Measurements from ENCODE around the gene NUP153.
"Not testable (repeated sequence)": the region's sequence is repeated elsewhere in the genome, so short reads cannot be mapped to it uniquely, and the experiment has no call there.

The NUP153 gene

DNA sequence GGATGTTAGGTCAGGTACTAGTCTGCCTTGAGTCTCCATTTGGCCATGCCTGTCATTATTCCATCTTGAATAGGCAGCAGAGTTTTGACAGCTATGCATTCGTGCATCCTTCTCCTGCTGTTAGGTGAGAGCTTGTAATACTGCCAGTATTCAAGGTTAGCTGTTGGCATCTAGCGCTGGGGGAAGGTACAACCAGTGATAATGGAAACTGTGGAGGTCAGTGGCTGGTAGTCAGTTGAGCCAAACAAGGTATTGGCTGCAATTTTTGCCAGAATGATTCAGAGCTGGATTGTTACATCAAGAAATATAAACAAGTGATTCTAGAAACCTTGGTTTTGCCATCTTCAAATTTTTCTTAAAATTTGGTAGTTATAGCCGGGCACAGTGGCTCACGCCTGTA is 100.1 kb downstream of the NUP153 start:
- DNase-seq (ENCODE audit: low read depth in 1 of 2, low spot score in 1 of 2): no peak

DNA sequence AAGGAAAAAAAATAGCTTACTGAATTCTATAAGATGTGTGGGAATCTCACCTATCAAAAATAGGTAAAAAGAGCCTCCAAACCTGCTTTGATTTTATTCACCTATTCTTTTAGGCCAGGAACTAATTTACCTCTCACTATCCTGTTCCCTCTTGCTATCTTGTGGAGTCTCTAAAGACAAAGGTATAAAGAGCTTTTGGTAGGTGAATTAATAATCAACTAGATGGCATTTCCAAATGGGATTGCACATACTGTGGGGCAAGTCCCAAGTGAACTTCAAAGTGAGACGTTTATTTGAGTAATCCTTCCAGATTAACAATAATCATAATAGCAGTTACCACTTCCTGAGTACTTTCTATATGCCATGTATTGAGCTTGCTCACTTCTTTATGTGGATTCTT is 103.8 kb downstream of the NUP153 start:
- no peak for DNase-seq (ENCODE audit: low read depth in 1 of 2, low spot score in 1 of 2)

DNA sequence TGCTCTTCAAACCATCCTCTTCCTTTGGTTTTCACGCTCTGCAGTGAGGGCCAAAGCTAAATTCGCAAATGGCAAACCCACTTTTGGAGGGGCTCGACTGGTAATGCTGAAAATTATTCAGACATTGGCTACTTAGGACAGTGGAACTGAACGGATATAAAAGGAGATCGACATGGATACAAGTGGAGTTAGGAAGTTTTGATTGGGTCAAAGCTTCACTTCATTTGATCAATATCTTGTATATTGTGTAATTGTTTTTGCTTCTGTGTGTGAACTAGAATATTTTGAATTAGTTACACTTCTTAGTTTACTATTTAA is 105.4 kb downstream of the NUP153 start:
- DNase-seq (ENCODE audit: low read depth in 1 of 2, low spot score in 1 of 2): no peak

DNA sequence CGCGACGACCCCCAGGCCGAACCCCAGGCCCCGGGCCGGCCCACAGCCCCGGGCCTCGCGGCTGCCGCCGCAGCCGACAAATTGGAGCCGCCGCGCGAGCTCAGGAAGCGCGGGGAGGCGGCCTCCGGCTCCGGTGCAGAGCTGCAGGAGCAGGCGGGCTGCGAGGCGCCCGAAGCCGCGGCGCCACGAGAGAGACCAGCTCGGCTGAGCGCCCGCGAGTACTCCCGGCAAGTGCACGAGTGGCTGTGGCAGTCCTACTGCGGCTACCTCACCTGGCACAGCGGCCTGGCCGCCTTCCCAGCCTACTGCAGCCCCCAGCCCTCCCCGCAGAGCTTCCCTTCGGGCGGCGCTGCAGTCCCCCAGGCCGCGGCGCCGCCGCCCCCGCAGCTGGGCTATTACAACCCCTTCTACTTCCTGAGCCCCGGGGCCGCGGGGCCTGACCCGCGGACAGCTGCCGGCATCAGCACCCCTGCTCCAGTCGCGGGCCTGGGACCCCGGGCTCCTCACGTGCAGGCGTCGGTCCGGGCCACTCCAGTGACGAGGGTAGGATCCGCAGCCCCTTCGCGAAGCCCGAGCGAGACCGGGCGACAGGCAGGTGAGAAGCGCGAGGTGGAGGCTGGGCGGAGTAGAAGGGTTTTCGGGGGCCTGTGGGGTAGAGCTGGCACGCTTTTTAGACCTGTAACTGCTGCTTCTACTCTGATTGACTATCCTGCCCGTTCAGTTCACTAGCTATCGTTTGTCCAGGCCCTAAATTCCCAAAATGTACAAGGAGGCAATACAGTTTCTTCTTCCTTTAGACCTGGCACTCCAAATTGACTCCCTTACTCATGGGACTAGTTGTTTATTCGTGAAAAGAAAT is 106.0 kb downstream of the NUP153 start:
- peak; percentile 14 to 29 for DNase-seq (ENCODE audit: low read depth in 1 of 2, low spot score in 1 of 2)

DNA sequence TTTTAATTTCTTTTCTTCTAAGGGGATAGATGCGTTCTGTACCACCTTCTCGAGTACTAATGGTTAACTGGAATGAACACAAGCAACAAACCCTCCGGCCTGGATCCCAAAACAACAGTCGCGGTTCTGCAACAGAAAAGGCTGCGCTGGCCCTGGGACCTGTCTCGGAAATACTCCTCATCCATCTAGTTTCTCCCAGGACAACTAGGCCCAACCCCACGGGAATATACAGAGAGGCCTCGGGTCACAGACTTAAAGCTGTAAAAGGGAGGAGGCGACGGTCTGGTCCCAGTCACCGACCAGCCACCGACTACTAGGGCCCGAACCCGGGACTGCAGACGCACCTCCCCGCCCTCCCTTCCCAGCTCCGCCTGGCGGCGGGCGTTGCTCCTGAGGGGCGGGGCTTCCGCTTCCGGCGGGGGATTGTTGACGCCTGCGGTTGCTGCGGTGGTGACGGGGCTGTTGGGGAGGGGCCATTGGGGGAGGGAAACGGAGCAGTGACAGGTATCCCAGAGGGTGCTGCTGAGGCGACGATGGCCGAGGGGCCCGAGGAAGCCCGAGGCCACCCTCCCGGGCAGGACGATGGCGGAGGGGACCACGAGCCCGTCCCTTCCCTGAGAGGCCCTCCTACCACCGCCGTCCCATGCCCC is 106.7 kb downstream of the NUP153 start, which contains the start of gene FAM8A1:
FAM8A1 (plus strand) TSS at position 426 of the 650 bp plus-strand sequence; CDS start at position 534, 108 bp downstream.
- DNase-seq (ENCODE audit: low read depth in 1 of 2, low spot score in 1 of 2): peak; percentile 92 to 93

DNA sequence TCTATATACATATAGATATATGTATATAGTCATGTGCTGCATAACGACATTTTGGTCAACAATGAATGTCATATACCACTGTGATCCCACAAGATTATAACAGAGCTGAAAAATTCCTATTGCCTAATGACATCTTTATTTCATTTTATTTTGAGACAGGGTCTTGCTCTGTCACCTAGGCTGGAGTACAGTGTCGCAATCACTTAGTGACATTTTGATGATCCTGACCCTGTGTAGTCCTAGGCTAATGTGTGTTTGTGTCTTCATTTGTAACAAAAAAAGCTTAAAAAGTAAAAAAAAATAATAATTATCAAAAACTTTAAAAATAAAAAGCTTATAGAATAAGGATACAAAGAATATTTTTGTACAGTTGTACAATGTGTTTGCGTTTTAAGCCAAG is 110.6 kb downstream of the NUP153 start:
- no peak for DNase-seq (ENCODE audit: low read depth in 1 of 2, low spot score in 1 of 2)

DNA sequence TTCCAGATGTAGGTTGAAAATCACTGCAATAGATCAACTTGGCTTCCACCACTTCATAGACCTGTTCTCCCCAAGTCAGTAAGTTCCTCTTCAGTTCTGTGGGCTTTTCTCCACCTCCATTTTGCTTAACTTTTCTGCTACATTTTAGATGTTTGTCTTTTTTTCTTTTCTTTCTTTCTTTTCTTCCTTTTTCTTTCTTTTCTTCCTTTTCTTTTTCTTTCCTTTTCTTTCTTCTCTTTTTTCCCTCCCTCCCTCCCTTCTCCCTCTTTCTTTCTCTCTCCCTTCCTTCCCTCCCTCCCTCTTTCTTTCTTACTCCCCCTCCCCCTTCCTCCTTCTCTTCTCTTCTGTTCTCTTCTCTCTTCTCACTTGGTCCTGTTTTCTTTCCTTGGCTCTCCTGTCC is 113.5 kb downstream of the NUP153 start:
- DNase-seq (ENCODE audit: low read depth in 1 of 2, low spot score in 1 of 2): no peak

DNA sequence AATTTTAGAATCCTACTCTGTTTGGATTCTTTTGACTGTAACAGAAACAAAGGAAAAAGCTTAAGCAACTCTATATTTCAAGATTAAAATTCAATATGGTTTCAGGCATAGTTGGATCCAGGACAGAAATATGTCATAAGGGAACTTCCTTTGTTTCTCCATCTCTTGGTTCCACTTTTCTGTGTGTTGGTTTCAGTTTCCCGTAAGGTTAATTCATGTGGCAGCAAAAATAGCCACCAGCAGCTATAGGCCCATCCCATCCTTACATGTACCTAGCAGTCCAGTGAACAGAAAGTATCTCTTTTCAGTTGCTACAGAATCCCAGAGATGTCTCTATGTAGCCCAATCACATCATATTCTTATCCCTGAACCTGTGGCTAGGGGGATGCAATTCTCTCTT is 115.4 kb downstream of the NUP153 start:
- DNase-seq (ENCODE audit: low read depth in 1 of 2, low spot score in 1 of 2): no peak

DNA sequence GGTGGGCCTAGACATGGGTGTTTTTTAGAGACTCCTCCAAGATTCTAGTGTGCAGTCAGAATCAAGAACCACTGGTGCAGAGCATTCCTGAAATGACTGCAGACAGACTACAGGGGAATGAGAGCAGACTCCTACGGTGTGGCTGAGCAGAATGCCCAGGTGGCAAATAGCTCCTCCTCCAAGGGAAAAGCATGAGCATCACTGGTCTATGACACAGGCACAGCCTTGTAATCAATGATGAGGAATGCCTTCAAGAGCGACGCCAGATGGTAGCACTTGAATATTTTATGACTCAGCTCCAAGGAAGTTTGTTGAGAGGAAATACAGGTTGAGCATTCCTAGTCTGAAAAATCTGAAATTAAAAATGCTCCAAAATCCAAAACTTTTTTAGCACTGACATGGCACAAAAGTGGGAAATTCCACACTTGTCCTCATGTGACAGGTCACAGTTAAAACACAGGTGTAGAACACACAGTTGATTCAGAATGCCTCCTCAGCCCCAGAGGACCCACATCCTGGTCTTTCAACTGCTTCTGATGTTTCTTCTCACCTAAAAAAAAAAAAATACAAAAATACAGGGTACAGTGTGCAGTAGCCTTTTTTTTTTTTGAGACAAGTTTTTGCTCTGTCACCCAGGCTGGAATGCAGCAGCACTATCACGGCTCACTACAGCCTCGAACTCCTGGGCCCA is 117.2 kb downstream of the NUP153 start:
- DNase-seq (ENCODE audit: low read depth in 1 of 2, low spot score in 1 of 2): no peak

DNA sequence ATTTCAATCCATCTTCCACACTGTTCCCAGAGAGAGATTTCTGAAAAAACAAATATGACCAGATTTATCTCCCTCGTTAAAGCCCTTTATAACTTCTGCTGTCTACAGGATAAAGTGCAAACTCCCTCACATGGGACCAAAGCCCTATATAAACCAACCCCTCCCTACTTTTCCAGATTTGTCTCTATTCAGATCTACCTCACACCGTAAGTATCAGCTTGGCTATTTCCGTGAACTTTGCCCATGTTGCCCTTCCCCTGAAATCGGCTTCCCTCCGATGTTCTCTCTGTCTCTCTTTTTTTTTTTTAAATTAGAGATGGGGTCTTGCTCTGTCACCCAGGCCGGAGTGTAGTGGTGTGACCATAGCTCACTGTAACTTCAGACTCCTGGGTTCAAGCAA is 118.7 kb downstream of the NUP153 start:
- DNase-seq (ENCODE audit: low read depth in 1 of 2, low spot score in 1 of 2): no peak

DNA sequence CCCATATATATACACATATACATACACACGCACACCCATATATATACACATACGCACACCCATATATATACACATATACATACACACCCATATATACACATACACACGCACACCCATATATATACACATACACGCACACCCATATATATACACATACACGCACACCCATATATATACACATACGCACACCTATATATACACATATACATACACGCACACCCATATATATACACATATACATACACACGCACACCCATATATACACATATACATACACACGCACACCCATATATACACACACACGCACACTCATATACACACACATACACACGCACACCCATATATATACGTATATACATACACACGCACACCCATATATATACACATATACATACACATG is 120.1 kb downstream of the NUP153 start:
- DNase-seq (ENCODE audit: low read depth in 1 of 2, low spot score in 1 of 2): not testable (repeated sequence)

DNA sequence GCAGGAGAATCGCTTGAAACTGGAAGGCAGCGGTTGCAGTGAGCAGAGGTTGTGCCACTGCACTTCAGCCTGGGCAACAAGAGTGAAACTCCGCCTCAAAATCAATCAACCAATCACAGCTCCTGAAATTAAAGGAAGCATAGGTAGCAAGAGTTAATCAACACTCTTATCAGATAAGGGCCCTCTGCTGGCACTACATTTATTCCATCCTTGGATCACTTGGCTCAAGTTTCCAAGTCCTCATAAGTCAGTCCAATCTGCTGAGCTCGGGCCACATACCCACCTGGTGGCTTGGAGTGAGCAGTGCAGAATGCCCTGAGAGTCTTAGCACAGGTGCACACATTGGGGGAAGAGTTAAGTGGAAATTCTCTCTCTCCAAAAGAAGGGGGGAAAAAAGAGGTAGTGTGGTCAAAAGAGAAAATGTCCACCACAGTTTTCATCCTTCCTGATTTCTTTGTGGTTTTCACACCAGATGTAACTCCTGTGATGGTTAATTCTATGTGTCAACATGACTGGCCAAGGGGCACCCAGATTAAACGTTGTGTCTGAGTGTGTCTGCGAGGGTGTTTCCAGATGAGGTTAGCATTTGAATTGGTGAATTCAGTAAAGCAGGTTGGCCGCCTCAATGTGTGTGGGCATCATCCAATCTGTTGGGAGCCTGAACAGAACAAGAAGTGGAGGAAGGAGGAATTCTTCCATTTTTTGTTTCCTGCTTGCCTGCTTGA is 120.8 kb downstream of the NUP153 start:
- no peak for DNase-seq (ENCODE audit: low read depth in 1 of 2, low spot score in 1 of 2)

DNA sequence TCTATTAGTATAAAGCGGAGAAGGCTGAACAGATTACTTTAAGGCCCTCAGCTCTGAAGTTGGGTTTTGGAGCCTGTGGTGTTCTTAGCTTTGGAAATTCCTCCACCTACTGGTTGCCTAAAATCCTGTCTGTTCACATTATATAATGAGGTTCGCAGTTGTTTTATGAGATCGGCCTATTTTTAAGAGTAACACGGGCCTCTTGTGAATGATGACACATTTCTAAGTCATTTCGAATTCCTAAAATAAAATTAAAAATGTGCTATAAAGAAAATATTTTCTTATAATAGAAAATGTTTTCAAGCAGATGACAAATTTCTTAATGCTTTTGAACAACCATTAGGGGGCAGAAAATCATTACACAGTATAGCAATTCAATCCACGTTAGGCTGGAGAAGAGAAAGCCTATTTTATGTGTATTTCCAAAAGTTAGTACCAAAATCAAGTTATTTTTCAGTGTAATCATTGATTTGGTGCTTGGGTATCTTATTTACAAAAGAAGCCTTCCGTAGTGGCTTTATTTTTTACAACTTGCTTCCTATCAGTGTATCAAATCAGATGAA is 122.4 kb downstream of the NUP153 start:
- no peak for DNase-seq (ENCODE audit: low read depth in 1 of 2, low spot score in 1 of 2)

DNA sequence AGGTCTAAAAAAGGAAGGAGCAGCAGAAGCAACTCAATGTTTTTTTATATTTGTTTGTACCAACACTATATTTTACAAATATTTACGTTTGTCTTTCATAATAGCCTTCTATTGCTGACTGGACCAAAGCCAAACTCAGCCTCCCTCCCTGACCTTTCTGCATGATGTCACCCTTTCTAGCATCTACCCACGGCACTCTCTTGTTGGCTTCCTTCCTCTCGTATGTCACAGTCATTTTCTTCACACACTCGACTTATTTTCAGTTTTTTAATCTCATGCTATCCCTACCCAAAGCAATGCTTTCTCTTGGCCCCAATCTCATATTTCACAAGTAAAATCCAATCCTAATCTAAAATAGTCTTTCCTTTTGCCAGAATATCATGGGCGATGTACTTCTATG is 122.9 kb downstream of the NUP153 start:
- no peak for DNase-seq (ENCODE audit: low read depth in 1 of 2, low spot score in 1 of 2)

DNA sequence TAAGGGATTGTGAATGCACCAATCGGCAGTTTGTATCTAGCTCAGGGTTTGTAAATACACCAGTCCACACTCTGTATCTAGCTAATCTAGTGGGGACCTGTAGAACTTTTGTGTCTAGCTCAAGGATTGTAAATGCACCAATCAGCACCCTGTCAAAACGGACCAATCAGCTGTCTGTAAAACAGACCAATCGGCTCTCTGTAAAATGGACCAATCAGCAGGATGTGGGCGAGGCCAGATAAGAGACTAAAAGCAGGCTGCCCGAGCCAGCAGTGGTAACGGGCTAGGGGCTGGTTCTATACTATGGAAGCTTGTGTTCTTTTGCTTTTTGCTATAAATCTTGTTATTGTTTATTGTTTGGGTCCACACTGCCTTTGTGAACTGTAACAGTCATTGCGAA is 125.4 kb downstream of the NUP153 start:
- DNase-seq (ENCODE audit: low read depth in 1 of 2, low spot score in 1 of 2): not testable (repeated sequence)

DNA sequence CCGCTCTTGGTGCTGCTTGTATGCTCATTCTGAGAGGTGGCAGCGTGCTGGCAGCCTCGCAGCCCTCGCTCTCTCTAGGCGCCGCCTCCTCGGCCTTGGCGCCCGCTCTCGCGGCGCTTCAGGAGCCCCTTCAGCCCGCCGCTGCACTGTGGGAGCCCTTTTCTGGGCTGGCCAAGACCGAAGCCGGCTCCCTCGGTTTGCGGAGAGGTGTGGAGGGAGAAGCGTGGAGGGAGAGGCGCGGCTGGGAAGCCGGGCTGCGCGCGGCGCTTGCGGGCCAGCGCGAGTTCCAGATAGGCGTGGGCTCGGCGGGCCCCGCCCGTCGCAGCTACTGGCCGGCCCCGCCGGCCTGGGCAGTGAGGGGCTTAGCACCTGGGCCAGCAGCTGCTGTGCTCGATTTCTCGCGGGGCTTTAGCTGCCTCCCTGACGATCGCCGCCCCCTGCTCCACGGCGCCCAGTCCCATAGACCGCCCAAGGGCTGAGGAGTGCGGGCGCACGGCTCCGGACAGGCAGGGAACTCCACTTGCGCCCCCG is 126.1 kb downstream of the NUP153 start:
- peak in 1 of 2 donors; percentile 19 for DNase-seq (ENCODE audit: low read depth in 1 of 2, low spot score in 1 of 2)

DNA sequence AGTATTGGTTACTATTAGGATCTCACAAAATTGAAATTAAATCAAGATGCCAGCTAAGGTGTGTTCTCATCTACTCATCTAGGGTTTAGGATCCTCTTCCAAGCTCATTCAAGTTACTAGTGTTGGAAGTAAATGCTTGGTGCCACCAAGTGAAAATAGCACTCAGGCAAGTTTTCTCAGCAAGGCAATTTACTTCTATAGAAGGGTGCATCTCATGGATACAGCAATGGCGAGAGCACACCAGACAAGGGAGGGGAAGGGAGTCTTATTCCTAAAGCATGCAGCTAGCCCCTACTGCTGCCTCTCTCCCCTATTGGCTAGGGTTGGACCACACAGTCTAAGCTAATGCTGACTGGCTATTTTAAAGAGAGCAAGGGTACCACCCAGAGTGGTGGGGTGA is 129.7 kb downstream of the NUP153 start:
- no peak for DNase-seq (ENCODE audit: low read depth in 1 of 2, low spot score in 1 of 2)

DNA sequence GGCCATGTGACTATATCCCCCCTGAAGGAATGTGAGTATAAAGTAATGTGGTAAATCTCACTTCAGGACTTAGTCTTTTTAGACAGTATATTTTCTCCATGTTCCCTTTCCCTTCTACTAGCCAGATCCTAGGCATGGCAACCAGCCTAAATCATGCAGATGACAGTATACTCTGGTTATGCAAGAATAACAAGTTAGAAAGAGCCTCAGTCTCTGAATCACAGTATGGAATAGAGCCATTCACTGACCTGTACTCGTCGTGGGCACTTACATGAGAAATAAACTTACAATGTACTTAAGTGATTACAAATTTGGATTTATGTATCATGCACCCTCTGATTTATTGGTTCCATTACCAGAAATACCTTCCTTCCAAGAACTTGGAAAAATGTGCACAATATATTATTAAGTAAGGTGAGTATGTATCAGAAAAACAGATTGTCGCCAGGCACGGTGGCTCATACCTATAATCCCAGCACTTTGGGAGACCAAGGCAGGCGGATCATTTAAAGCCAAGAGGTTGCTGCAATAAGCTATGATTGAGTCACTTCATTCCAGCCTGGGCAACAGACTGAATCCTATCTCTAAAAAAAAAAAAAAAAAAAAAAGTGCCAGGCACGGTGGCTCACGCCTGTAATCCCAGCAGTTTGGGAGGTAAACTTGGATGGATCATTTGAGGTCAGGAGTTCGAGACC is 131.7 kb downstream of the NUP153 start:
- no peak for DNase-seq (ENCODE audit: low read depth in 1 of 2, low spot score in 1 of 2)

DNA sequence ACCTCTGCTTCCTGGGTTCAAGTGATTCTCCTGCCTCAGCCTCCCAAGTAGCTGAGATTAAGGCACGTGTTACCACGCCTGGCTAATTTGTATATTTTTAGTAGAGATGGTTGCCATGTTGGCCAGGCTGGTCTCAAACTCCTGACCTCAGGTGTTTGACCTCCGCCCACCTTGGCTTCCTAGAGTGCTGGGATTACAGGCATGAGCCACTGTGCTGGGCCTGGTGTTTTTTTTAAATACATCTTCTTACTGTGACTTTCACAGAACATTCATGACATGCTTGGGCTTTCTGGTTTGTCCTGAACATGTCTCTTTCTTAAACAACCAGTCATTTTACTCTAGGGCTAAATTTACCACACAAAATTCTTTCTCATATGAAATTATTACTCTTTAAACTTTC is 141.3 kb downstream of the NUP153 start:
- DNase-seq (ENCODE audit: low read depth in 1 of 2, low spot score in 1 of 2): no peak
